Islet precursor cell (in vitro differentiated cells): ENCODE data around the gene TFPI.
"Not testable (repeated sequence)": the region's sequence is repeated elsewhere in the genome, so short reads cannot be mapped to it uniquely, and the experiment has no call there.

Experiments
- DNase-seq: peaks from one replicate; pipeline ENCODE4 v3.0.0-alpha.2; 2018

TFPI gene

DNA sequence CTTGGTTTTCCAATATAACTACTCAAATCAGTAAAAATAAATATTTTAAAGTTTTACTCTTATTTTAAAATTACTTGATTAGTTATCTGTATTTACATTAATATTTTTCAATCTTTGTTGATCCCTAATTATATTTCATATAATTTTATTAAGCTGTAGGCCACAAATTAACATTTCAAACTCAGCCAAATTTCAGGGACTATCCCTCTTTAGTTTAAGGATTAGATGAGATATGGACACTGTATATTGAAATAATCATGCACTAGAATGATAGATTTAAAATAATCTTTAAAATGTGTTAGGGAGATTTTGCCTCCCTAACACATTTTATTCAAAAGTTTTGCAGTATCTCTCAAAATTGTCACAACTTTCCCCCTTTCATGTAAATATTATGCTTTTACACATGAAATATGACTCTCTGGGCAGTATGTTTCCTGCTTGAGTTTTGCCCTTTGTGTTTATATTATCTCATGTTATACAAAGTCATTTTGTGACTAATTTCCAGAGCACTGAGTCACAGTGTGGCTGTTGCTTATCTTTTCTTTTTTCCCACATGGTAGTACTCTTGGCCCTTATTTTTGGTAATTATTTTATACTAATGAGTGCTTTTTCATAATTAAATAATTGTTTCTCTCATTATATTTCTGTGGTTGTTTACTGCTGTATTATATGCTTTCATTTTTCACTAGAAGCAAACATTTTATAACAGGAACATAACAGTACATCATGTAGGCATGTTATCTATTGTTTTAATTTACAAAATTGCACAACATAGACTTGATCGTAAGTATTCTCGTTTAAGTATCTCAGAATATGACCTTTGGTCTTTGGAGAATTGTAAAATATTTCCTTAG is 1.2 kb downstream of the TFPI start:
- no peak for DNase-seq

DNA sequence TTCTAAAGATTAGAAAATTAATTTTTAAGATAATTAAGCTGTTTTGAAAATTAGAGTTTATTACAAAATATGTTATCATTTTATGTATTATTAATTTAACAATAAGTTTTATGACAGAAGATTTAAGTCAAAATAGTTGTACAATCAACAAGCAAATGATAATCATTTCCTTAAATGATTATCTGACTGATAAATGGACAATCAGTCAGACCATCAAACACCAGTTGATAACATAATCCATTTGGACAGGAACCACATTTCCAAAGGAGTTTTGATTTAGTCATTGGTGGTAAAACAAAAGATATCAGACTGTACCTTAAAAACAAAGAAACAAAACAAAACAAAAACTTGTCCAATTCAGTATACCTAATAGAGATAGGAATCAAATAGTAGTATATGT is 1.9 kb downstream of the TFPI start:
- no peak for DNase-seq

- DNase-seq, result no peak
These were observed 3.4 kb downstream of the TFPI start for GRCh38 chr2:187550857-187551256.

- DNase-seq, result no peak
These were observed 4.2 kb downstream of the TFPI start for GRCh38 chr2:187549951-187550555.

DNA sequence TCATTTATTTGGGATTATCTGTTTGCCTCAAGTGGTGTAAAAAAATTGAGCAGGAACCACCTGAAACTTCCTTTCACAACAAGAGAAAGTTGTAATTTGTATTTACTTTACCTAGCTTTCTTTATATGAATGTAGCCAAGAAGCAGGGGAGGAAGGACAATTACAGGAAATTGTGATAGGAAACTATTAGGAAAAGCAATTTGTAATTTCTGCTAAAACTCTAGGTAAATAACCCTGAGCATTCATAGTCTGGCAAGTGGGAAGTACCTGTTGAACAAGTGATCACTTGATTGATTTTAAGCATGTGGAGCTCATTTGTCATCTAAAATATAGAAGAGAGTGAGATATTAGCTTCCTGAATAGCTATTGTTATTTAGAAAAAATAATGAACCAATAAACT is 5.0 kb downstream of the TFPI start:
- no peak for DNase-seq

GRCh38 chr2:187548656-187549055 is 5.6 kb downstream of the TFPI start:
- no peak for DNase-seq

GRCh38 chr2:187547353-187547979 is 6.8 kb downstream of the TFPI start:
- peak; percentile 92 for DNase-seq

DNA sequence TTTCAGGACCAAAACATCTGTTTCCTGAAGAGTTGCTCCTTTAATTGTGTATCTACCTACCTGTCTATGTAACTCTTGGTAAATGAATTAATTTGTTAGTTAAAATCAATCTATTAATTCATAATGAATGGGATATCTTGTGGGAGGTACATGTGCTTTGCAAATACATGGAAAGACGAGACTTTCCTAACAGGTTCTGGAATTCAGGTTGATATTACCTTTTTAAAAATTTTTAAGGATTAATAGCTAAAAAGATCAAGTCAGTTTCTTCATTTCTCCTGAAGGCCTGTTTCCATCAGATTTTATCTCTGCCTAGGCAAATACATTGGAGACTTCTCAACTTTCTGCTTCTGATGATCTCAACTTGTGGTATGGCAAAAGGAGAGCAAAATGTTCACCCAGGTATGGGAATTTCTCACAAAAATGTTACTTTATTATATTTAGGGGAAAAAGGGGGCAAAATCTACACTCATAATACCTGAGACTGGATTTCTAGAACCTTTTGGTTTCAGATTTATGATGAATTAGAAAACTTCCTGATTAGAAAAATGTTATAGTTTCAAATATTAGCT is 7.4 kb downstream of the TFPI start:
- DNase-seq, result no peak

DNA sequence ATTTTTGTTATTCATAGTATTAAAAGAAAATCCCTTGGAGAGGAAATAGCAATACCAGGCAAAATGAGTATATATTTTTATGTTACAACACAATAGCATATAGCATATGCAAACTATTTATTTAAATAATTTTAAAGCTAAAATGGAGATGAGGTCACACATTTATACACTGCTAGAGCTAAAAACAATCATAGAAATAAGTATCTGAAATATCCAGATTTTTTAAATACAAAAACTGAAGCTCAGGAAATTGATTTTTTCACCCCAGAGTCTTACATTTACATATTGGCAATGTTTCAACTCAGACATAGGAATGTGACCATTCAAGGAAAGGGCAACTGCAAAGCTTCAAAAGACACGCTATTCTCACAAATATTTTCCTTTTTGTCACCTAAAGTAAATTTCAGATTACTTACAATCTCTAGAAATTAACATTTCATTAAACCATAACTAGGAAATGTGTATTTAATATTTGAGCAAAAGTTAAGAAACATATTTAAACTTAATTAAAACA is 8.9 kb downstream of the TFPI start:
- DNase-seq, result no peak

DNA sequence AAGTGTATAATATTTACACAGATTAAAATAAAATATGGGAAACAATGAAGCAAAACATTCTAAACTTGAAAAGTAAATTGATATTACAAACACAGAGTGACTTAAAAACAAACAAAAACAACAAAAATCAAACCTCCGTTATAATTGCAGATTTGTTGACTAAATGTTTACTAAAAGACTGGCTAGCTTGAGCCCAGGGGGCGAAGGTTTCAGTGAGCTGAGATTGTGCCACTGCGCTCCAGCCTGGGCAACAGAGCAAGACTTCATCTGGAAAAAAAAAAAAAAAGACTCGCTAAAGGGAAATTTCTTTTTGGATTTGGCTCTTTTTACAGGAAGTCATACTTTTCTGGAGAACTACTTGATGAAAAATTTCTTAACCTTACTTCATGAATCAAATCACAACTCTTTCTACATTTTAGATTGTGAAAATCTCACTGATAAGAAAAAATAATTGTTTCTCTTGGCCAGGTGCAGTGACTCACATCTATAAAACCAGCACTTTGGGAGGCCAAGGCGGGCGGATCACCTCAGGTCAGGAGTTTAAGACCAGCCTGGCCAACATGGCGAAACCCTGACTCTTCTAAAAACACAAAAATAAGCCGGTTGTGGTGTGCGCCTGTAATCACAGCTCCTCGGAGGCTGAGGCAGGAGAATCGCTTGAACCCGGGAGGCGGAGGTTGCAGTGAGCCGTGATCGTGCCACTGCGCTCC is 9.7 kb downstream of the TFPI start:
- DNase-seq, result peak; percentile 80

DNA sequence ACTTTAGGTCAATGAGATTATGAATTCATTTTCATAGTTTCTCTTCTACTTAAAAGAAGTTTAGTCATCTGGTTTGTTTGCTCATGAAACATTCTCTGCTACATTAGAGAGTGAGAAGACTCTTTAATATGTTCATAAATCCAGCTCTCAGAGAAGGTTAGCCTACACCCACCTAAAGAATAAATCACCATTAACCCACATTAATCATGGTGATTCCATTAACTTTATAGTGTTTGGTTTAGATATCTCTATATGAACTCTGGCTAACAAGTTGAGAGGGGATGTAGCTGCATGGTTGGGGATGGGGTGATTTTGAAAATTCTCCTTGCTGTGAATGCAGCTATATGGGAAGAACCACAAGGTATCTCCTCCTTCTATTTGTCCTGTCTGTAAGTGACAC is 10.7 kb downstream of the TFPI start:
- no peak for DNase-seq

GRCh38 chr2:187542123-187542522 is 12.1 kb downstream of the TFPI start:
- no peak for DNase-seq

- DNase-seq, result peak; percentile 52
These were observed 12.8 kb downstream of the TFPI start for GRCh38 chr2:187541086-187542085.

DNA sequence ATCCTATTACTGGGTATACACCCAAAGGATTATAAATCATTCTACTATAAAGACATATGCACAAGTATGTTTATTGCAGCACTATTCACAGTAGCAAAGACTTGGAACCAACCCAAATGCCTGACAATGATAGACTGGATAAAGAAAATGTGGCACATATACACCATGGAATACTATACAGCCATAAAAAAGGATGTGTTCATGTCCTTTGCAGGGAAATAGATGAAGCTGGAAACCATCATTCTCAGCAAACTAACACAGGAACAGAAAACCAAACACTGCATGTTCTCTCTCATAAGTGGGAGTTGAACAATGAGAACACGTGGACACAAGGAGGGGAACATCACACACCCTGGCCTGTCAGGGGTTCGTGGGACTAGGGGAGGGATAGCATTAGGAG is 16.0 kb downstream of the TFPI start:
- not testable (repeated sequence) for DNase-seq

DNA sequence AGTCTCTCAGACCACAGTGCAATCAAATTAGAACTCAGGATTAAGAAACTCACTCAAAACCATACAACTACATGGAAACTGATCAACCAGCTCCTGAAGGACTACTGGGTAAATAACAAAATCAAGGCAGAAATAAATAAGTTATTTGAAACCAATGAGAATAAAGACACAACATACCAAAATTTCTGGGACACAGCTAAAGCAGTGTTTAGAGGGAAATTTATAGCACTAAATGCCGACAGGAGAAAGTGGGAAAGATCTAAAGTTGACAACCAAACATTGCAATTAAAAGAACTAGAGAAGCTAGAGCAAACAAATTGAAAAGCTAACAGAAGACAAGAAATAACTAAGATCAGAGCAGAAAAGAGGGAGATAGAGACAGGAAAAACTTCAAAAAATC is 18.9 kb downstream of the TFPI start:
- DNase-seq, result not testable (repeated sequence)

- DNase-seq, result peak; percentile 87
These were observed 21.7 kb downstream of the TFPI start for GRCh38 chr2:187532333-187533120.

GRCh38 chr2:187529977-187530721 is 24.1 kb downstream of the TFPI start:
- no peak for DNase-seq

DNA sequence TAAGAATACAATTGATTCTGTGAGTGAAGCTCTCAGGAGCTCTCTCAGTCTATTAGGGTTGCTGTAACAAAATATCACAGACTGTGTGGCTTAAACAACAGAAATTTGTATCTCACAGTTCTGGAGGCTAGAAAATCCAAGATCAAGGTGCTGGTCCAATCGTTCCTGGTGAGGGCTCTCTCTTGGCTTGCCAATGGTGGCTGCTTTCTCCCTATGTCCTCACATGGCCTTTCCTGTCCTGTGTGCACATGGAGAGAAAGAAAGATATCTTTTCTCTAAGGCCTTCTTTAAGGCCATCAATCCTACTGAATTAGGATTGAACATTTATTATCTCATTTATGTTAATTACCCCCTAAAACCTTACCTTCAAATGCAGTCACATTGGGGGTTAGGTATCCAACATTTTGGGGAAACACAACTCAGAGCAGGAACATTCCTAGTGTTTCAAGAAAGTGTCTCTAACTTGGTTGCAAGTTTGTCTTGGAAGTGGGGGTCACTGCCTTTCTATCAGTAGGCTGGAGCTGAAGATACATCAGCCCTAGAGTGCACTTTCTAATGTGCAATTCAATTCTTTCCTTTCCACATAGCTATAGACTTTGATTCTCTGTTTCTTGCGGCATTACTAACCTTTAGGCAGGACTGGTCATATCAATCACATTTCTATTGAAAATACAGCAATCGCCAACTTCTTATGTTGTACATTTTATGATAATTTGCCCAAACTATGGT is 24.8 kb downstream of the TFPI start:
- no peak for DNase-seq

DNA sequence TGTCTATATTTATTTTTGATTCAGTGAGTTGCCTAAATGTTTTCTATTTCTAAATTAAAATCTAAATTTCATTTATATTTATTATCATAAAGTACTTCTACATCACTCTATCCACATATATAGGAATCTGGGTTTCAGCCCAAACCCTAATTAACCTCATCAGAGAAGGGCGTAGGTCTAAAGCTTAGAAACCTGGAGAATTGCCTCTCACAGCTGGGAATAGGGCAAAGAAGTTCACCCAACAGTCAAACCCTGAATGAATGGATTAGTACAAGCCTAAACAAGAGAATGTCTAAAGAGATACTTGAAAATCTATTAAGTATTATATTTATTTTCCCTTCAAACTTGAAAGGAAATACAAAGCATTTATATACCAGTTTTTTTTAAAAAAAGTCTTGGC is 26.2 kb downstream of the TFPI start:
- no peak for DNase-seq
